K562 (cell line): Measurements from ENCODE around the gene LDB2. TPM values are rescaled to one million over a fixed set of nuclear protein-coding genes. Genes with fewer than 3 reads are reported as not detected.

Experiments
- ATAC-seq: fragments of 200-7000 bp; cut with Tn5 transposase; 3 replicates; pipeline ENCODE4 v1.9.1; 2020; ENCODE audit warnings: moderate library complexity
- BruUV-seq: library from RNA; stranded (reverse); fragments of 400-500 nt; replicated peaks from 2 replicates; lab custom pipeline; 2021; lab: Mats Ljungman, UMichigan
- CTCF ChIA-PET: fragments of 300-600 bp; formaldehyde crosslinking; extraction: SDS; loops from one replicate; lab custom pipeline; 2021; ENCODE audit warnings: low intra/inter-chr PET ratio; lab: Yijun Ruan, JAX
- POLR2A ChIA-PET: fragments of 300-600, 350-650 bp; sonication (Branson Sonifier 250); formaldehyde crosslinking; extraction: SDS; loops from one replicate; lab custom pipeline; 2021; ENCODE audit warnings: antibody characterized with exemption, inconsistent platforms; lab: Yijun Ruan, JAX
- DNase-seq, 4 experiments: peaks; one replicate each; pipeline versions ENCODE4 v3.0.0 to v3.0.0-alpha.2; 2011 to 2018; ENCODE audit warnings: low spot score in 3 of 4, mixed read lengths in 3 of 4; ENCODE audit errors: extremely low read depth in 1 of 4
- FAIRE-seq: peaks from 2 replicates; lab custom pipeline; 2011; peaks lifted over from hg19 to GRCh38; lab: Jason Lieb, UNC
- H2AFZ ChIP-seq: 2 replicates; pipeline ENCODE4 v1.6.0; 2011; ENCODE audit warnings: low read depth, low read length, control low read depth, inconsistent platforms
- H3K27ac ChIP-seq: fragments of 200-600 bp; 3 replicates; pipeline ENCODE4 v1.8.0; 2011; ENCODE audit warnings: low read depth, mild to moderate bottlenecking, control low read depth, inconsistent platforms, low read length, moderate library complexity, mixed read lengths; ENCODE audit errors: extremely low read depth
- H3K27me3 ChIP-seq, 2 experiments: fragments of 300-600 bp in 1 of 2; 2 replicates in 1 of 2; 3 replicates in 1 of 2; pipeline versions ENCODE4 v1.6.0 to v1.8.0; 2011; ENCODE audit warnings: inconsistent platforms in 2 of 2, low read length in 2 of 2, mild to moderate bottlenecking in 1 of 2, mixed read lengths in 1 of 2, moderate library complexity in 1 of 2; ENCODE audit not compliant: control insufficient read depth in 2 of 2, insufficient read depth in 2 of 2
- H3K36me3 ChIP-seq: fragments of 300-600 bp; 3 replicates; pipeline ENCODE4 v1.8.0; 2011; ENCODE audit warnings: mild to moderate bottlenecking, low read length, inconsistent platforms; ENCODE audit not compliant: control insufficient read depth, insufficient read depth
- H3K4me1 ChIP-seq, 2 experiments: fragments of 200-600 bp in 1 of 2; replicated peaks in 1 of 2; 2 replicates in 1 of 2; 3 replicates in 1 of 2; pipeline versions ENCODE4 v1.5.1 to v1.8.0; 2011; ENCODE audit warnings: inconsistent platforms in 2 of 2, low read length in 2 of 2, mild to moderate bottlenecking in 1 of 2, mixed read lengths in 1 of 2, moderate library complexity in 1 of 2; ENCODE audit not compliant: control insufficient read depth in 2 of 2, insufficient read depth in 2 of 2
- H3K4me2 ChIP-seq: 2 replicates; pipeline ENCODE4 v1.6.1; 2011; ENCODE audit warnings: low read length, control low read depth, inconsistent platforms, mixed read lengths; ENCODE audit not compliant: insufficient read depth
- H3K4me3 ChIP-seq: fragments of 200-600 bp; sonication (generic), shearing (Covaris generic); 2 replicates; pipeline ENCODE4 v1.5.1; 2016; ENCODE audit warnings: control low read depth, inconsistent platforms
- H3K79me2 ChIP-seq: fragments of 200-600 bp; 3 replicates; pipeline ENCODE4 v1.8.0; 2011; ENCODE audit warnings: low read length, inconsistent platforms; ENCODE audit not compliant: control insufficient read depth, insufficient read depth
- H3K9ac ChIP-seq, 2 experiments: 2 replicates each; pipeline versions ENCODE4 v1.6.0 to v1.6.1; 2011; ENCODE audit warnings: low read depth in 2 of 2, low read length in 2 of 2, control low read depth in 1 of 2, inconsistent platforms in 1 of 2, mild to moderate bottlenecking in 1 of 2, mixed read lengths in 1 of 2; ENCODE audit not compliant: insufficient read depth in 1 of 2
- H3K9me1 ChIP-seq: one replicate; pipeline ENCODE4 v1.6.0; 2011; ENCODE audit warnings: inconsistent platforms, mild to moderate bottlenecking, low read length, moderate library complexity; ENCODE audit not compliant: control insufficient read depth, insufficient read depth
- H3K9me3 ChIP-seq: replicated peaks from 2 replicates; pipeline ENCODE4 v1.5.1; 2011; ENCODE audit warnings: low read depth, low read length, inconsistent platforms; ENCODE audit not compliant: control insufficient read depth, insufficient read depth
- H4K20me1 ChIP-seq: replicated peaks from 2 replicates; pipeline ENCODE4 v1.6.1; 2011; ENCODE audit warnings: low read length, inconsistent platforms, mixed read lengths; ENCODE audit not compliant: control insufficient read depth, insufficient read depth
- CBX5 ChIP-seq: IDR thresholded peaks from 2 replicates; pipeline ENCODE4 v1.6.1; 2014; ENCODE audit warnings: low read depth, borderline replicate concordance
- FUS ChIP-seq: fragments of 200-400 bp; formaldehyde crosslinking; optimal IDR thresholded peaks from 2 replicates; pipeline ENCODE3; 2017; ENCODE audit warnings: low read depth, low read length
- TAF15 ChIP-seq: fragments of 200-400 bp; formaldehyde crosslinking; IDR thresholded peaks from 2 replicates; pipeline ENCODE4 v1.6.1; 2017; ENCODE audit warnings: mild to moderate bottlenecking, low read depth, low read length, moderate library complexity
- ZNF707 ChIP-seq: fragments of 250-450 bp; sonication (Bioruptor Pico); conservative IDR thresholded peaks from 2 replicates; pipeline ENCODE4 v1.8.0; 2022; ENCODE audit warnings: inconsistent platforms, mild to moderate bottlenecking, moderate library complexity
- WGBS: fragments of 100-300 bp; shearing (Covaris generic); methylation state at CpG from one replicate; pipeline ENCODE4 v1.1.6; 2016; ENCODE audit warnings: low coverage, mixed read lengths; ENCODE audit not compliant: insufficient coverage; ENCODE audit errors: missing lambda C conversion rate; 5-methylcytosine and 5-hydroxymethylcytosine counted together
- in situ Hi-C: fragments of 300-500 bp; cut with MboI; formaldehyde crosslinking; loops from 4 replicates; pipeline ENCODE4 v1.15.0; 2018; ENCODE audit warnings: inconsistent platforms, mixed read lengths
- intact Hi-C: fragments of 100-400 bp; cut with micrococcal nuclease; formaldehyde crosslinking; loops from 2 replicates; pipeline ENCODE4 v1.14.2; 2022
- polyA plus RNA-seq, 8 experiments: library from polyadenylated mRNA; depleted of rRNA in 4 of 8; stranded (reverse) in 5 of 8; unstranded in 3 of 8; fragments of >200 nt; fragmentation: Nextera tagmentation in 2 of 8; fragmentation: Illumina TruSeq in 1 of 8; extraction: Ambion mirVana in 2 of 8; extraction: Trizol in 1 of 8; gene quantifications; 2 replicates each; pipeline versions ENCODE4 v1.2.1 to v1.2.3, GENCODE V29; 2011 to 2014; ENCODE audit warnings: inconsistent platforms in 1 of 8, missing spikeins in 1 of 8
- total RNA-seq, 7 experiments: library from RNA; depleted of rRNA in 6 of 7; stranded (reverse); fragments of >200 nt in 6 of 7; fragmentation: Illumina TruSeq in 2 of 7; extraction: Trizol in 2 of 7; gene quantifications; 2 replicates each; pipeline versions ENCODE4 v1.2.1 to v1.2.3, GENCODE V29; 2011 to 2021; ENCODE audit warnings: low replicate concordance in 1 of 7
- TF ChIP-seq, protein P1 (sequence below): fragments of 450-650 bp; formaldehyde crosslinking; IDR thresholded peaks from 2 replicates; pipeline ENCODE4 v1.4.0; 2020; ENCODE audit warnings: mild to moderate bottlenecking, moderate library complexity

Gene LDB2
- total and polyA plus RNA-seq, 9 of the 15 experiments (the other 6 are each of a cell fraction or from before 2014, with no cell fraction given) = 0.10 to 0.20 TPM; not detected in 7

DNA sequence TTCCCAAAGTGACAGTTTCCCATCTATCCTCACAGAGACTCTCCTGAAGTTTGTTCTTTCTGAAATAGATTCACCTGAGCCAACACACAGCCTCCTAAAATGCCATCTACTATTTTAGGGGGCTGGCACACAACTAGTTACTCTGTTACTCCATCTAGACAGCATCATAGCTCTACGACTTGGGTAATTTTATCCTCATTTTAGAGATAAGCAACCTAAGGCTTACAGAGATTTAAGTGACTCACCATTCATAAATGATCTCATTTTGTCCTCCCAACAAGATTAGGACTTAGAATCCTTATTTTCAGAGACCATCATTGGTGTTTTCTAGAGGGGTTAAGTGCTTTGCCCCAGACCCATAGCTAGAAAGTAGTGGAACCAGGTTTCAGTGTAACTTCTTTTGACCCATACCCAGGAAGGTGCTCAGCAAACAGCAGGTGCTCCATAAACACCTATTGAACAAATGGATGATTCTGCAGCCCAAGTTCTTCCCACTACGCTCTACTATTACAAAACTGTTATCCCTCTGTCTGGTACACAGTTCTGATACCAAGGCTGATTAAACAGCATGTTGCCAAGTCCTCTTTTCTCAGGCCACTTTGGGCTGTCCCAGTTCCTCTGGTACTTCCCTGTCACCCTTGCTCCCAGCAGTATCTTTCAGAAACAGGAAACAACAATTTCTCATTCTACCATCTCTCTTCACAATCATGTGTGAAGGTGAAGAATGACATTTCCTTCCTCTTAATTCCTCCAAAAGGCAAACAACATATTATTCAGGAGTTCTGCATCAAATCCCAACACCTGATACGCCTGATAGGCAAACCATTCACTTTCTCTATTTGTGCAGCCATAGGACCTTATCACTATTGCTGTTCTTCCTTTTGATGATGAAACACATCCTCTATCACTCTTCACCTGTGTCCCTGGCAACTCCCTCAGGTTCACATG lies 367.5 kb downstream of the LDB2 start:
- no peaks in the 10 kb centered on the region for H4K20me1 ChIP-seq
- FAIRE-seq (no peak), ATAC-seq (no peak)
- no peak overlapping the region for H3K27ac ChIP-seq
- WGBS = 0% methylated on average over 3 of the region's 3 CpGs
- H3K4me3 ChIP-seq = no peak overlapping the region
- POLR2A ChIA-PET = interaction anchor here (0.7 to 1.1 kb wide), 2 partner anchors 133 to 172 kb away, joined by 3 to 4 read pairs; no protein-coding TSS in a partner anchor
- no peaks in the 10 kb centered on the region for H3K9me3 ChIP-seq
- H3K4me2 ChIP-seq = no peak overlapping the region
- TF ChIP-seq CBX5 = no peak
- TF ChIP-seq FUS = no peak
- TF ChIP-seq TAF15 = no peak
- TF ChIP-seq, protein P1, sequence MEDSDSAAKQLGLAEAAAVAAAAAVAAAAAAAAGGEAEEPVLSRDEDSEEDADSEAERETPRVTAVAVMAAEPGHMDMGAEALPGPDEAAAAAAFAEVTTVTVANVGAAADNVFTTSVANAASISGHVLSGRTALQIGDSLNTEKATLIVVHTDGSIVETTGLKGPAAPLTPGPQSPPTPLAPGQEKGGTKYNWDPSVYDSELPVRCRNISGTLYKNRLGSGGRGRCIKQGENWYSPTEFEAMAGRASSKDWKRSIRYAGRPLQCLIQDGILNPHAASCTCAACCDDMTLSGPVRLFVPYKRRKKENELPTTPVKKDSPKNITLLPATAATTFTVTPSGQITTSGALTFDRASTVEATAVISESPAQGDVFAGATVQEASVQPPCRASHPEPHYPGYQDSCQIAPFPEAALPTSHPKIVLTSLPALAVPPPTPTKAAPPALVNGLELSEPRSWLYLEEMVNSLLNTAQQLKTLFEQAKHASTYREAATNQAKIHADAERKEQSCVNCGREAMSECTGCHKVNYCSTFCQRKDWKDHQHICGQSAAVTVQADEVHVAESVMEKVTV (CRISPR knock-in tag) = no peak
- no peak for TF ChIP-seq ZNF707
- TF ChIP-seq, all 486 proteins: peak for 0
- in situ Hi-C loops = no loop called here
- Histone ChIP-seq H3K27me3 (no peaks in the 10 kb centered on the region), H3K9ac (no peak overlapping the region), H3K9me1 (no peaks in the 10 kb centered on the region), H2AFZ (no peak overlapping the region), H3K4me1 (no peaks in the 10 kb centered on the region), H3K79me2 (no peaks in the 10 kb centered on the region), H3K36me3 (no peaks in the 10 kb centered on the region)
- no peak for DNase-seq
- CTCF ChIA-PET = no interaction called here
- intact Hi-C loops = no loop called here
- no TSS peak for BruUV-seq
